Medulla oblongata (tissue), 1 donor: ENCODE data around the gene CHMP5.
"Not testable (repeated sequence)": the region's sequence is repeated elsewhere in the genome, so short reads cannot be mapped to it uniquely, and the experiment has no call there.

Experiments
- DNase-seq: peaks from one replicate; pipeline ENCODE4 v3.0.0-alpha.2; 2015; ENCODE audit errors: extremely low spot score

The CHMP5 gene

GRCh38 chr9:33311953-33312352 lies 47.1 kb downstream of the CHMP5 start:
- no peak for DNase-seq

DNA sequence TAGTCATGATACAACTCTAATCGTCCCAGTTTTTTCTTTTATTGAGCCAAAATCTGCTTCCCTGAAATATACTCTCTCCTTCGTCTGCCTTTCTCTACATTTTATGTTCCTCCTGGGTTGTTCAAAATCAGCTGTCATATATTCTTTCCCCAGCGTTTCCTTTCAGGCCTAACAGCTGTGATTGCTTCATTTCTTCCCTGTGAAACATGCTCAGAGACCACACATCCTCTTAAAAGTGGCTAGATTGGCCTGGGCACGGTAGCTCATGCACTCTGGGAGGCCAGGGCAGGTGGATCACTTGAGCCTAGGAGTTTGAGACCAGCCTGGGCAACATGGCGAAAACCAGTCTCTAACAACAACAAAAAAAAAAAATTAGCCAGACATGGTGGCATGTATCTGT lies 50.5 kb downstream of the CHMP5 start:
- DNase-seq: no peak

DNA sequence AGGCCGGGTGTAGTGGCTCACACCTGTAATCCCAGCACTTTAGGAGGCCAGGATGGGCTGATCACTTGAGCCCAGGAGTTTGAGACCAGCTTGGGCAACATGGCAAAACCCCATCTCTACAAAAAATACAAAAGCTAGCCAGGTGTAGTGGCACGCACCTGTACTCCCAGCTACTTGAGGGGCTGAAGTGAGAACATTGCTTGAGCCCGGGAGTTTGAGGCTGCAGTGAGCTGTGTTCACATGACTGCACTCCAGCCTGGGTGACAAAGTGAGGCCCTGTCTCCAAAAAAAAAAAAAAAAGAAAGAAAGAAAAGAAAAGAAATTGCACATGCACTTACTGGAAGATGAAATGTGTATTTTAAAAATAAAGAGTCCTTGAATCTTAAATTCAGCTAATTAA lies 52.3 kb downstream of the CHMP5 start:
- not testable (repeated sequence) for DNase-seq

- no peak for DNase-seq
Measured at GRCh38 chr9:33318225-33318624, 53.4 kb downstream of the CHMP5 start.

DNA sequence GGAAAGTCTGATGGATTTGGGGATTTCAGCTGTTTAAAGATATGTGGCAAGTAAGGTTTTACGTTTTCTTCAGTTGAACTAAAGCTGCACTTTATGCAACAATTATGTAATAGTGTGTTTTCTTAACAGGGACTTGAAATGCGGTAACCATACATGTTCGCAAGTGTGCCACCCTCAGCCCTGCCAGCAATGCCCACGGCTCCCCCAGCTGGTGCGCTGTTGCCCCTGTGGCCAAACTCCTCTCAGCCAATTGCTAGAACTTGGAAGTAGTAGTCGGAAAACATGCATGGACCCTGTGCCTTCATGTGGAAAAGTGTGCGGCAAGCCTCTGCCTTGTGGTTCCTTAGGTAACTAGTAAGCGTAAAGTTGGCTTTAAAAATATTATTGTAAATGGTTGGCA lies 53.9 kb downstream of the CHMP5 start:
- no peak for DNase-seq

- DNase-seq: no peak
Measured at GRCh38 chr9:33320230-33320567, 55.4 kb downstream of the CHMP5 start.

GRCh38 chr9:33320568-33321261 lies 55.9 kb downstream of the CHMP5 start:
- no peak for DNase-seq

GRCh38 chr9:33329117-33329563 lies 64.3 kb downstream of the CHMP5 start:
- DNase-seq: no peak

- DNase-seq: no peak
Measured at GRCh38 chr9:33329979-33330378, 65.1 kb downstream of the CHMP5 start.

DNA sequence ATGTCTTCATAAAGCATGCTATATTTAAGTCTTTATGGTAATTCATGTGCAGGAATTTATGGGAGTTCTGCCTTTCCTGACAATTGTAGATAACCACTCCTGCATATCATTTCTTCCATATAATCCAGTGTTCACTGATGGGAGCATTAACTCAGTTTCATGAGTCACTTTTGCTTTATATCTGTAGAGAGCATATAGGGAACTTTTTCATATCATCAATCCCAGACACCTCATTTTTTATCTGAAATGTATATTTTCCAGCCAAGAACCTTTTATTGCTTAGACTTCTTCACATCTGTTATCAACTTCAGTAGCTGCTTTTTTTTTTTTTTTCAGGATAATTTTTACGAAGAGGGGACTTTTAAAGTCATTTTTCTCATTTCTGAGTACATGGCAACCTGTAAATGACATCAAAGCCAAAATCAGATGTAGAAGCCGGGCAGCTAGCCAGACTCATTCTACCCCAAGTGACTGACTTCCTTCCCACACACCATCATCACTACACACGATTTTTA lies 66.6 kb downstream of the CHMP5 start:
- no peak for DNase-seq
